ENCODE data around the gene PDK4. TPM values are rescaled to one million over a fixed set of nuclear protein-coding genes. Genes with fewer than 3 reads are reported as not detected.

Gene PDK4
- total RNA-seq, result under 1 TPM in 3 of 5 donors, not detected in 2; 0.44 to 0.67 (median 0.62) TPM
- 0.46 TPM for total RNA-seq (2013)
- 0 to 4.5 (median 0) reads per million in 29 experiments for total RNA-seq

DNA sequence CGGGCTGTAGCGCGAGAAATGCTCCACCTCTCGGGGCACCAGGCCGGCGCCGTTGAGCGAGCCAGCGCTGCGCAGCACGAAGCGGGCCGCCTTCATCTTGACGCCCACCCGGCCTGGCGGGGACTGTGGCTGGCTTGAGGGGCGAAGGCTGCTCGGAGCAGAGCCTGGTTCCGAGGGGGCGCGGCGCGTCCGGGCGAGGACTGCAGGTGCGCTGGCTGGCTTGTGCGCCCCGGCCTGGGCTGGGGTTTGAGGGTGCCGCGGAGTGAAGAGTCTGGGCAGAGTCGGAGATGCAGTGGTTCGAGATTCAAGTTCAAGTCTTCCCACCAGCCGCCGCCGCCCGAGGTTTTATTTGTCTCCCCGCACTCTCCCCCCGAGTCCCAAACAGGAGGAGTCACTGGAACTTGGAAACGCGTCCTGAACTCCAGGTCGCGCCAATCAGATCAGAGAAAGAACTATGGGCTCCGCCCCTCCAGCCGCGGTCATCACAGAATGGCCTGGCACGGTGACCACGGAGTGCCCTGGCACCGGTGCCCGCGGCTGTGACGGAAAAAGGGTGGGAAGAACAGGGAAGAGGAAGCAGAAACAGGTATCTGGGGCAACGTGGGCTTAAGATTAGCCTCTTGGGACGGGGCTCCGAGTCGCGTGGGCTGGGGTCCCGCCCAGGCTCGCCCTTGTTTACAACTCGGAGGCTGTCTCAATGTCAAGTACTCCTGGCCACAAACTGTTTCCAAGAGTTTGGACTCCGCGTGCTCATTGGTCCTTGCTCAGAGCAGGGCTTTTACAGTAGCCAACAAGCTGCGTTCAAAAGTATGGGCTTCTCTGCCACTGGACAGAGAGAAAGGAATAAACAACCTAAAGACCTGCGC lies at the start of gene PDK4:
Gene PDK4 (minus strand): TSS at position 319 of the 866 bp plus-strand sequence. CDS start 223 bp downstream, at position 96.
- H3K9me3 Mint-ChIP-seq, result peaks cover 0 to 9% (median 0%) of the 10 kb centered on the region in 3 donors
- H3K27ac ChIP-seq (ENCODE audit: low read length), result no peak within 1 kb of the TSS
- H3K36me3 ChIP-seq (ENCODE audit: control insufficient read depth in 2 of 2, extremely low read depth in 1 of 2, insufficient read depth in 1 of 2, low read length in 1 of 2), result no peaks in the 10 kb centered on the region
- CTCF ChIA-PET, result no interaction called here
- DNase-seq (peak in 1 of 35 experiments; percentile 5), ATAC-seq (replicated peaks in 1 of 4) (peak in 2 of 4 experiments; percentile 20 to 33)
- no peak within 1 kb of the TSS for H3K4me3 ChIP-seq (ENCODE audit: control insufficient read depth in 1 of 2, extremely low read depth in 1 of 2, low read length in 1 of 2)
- peak within 1 kb of the TSS in 1 of 3 donors; percentile 73 for H3K4me3 Mint-ChIP-seq
- H3K36me3 Mint-ChIP-seq, result no peaks in the 10 kb centered on the region
- no peaks in the 10 kb centered on the region for H3K9me3 ChIP-seq
- peaks cover 3 to 18% of the 10 kb centered on the region in 2 experiments for H3K27me3 ChIP-seq (replicated peaks in 1 of 2; ENCODE audit: control insufficient read depth in 2 of 2, extremely low read depth in 1 of 2, insufficient read depth in 2 of 2, low read length in 1 of 2)
- POLR2A ChIA-PET, result no interaction called here
- no peak within 1 kb of the TSS for H3K27ac Mint-ChIP-seq
- H3K4me1 Mint-ChIP-seq, result peaks cover 0 to 7% (median 3%) of the 10 kb centered on the region in 3 donors
- peaks cover 27 to 30% of the 10 kb centered on the region in 2 donors for H3K27me3 Mint-ChIP-seq
- no peaks in the 10 kb centered on the region for H3K4me1 ChIP-seq (ENCODE audit: control insufficient read depth in 1 of 2, extremely low read depth in 1 of 2, insufficient read depth in 2 of 2, low read length in 2 of 2)
- 9% methylated on average over 50 of the region's 63 CpGs for WGBS (ENCODE audit: insufficient coverage)

DNA sequence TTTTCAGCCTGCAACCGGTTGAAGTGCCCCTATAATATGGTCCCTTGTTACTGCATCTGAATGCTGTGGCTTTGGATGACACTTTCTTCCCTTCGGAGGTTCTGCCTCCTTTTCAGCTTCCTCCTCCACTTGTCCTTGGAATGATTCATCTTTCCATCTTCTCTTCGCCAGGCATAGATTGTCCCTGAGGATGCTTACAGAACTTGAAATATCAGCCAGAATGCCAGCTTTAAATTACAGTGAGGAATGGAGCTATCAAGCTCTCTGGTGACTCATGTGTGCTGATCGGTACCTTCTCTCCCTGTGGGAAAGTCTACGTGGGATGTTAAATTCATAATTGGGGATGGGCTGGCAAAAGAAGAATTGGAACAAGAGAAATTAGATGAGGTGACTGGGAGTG lies 45.9 kb upstream of the PDK4 start:
- no peaks in the 10 kb centered on the region for H3K27me3 Mint-ChIP-seq
- no peak overlapping the region for H3K4me3 Mint-ChIP-seq
- H3K9me3 Mint-ChIP-seq, result no peaks in the 10 kb centered on the region
- ATAC-seq (replicated peaks in 1 of 4) (no peak), DNase-seq (no peak)
- no peaks in the 10 kb centered on the region for H3K4me1 Mint-ChIP-seq
- no peak overlapping the region for H3K27ac Mint-ChIP-seq
- H3K36me3 ChIP-seq (ENCODE audit: control insufficient read depth in 2 of 2, extremely low read depth in 1 of 2, insufficient read depth in 1 of 2, low read length in 1 of 2), result no peaks in the 10 kb centered on the region
- H3K9me3 ChIP-seq, result no peaks in the 10 kb centered on the region
- H3K4me1 ChIP-seq (ENCODE audit: control insufficient read depth in 1 of 2, extremely low read depth in 1 of 2, insufficient read depth in 2 of 2, low read length in 2 of 2), result no peaks in the 10 kb centered on the region
- no peaks in the 10 kb centered on the region for H3K27me3 ChIP-seq (replicated peaks in 1 of 2; ENCODE audit: control insufficient read depth in 2 of 2, extremely low read depth in 1 of 2, insufficient read depth in 2 of 2, low read length in 1 of 2)
- ChIA-PET POLR2A (no interaction called here), CTCF (no interaction called here)
- H3K27ac ChIP-seq (ENCODE audit: low read length), result no peak overlapping the region
- H3K36me3 Mint-ChIP-seq, result no peaks in the 10 kb centered on the region
- no peak overlapping the region for H3K4me3 ChIP-seq (ENCODE audit: control insufficient read depth in 1 of 2, extremely low read depth in 1 of 2, low read length in 1 of 2)
- WGBS (ENCODE audit: insufficient coverage), result 87% methylated on average over 3 of the region's 5 CpGs

DNA sequence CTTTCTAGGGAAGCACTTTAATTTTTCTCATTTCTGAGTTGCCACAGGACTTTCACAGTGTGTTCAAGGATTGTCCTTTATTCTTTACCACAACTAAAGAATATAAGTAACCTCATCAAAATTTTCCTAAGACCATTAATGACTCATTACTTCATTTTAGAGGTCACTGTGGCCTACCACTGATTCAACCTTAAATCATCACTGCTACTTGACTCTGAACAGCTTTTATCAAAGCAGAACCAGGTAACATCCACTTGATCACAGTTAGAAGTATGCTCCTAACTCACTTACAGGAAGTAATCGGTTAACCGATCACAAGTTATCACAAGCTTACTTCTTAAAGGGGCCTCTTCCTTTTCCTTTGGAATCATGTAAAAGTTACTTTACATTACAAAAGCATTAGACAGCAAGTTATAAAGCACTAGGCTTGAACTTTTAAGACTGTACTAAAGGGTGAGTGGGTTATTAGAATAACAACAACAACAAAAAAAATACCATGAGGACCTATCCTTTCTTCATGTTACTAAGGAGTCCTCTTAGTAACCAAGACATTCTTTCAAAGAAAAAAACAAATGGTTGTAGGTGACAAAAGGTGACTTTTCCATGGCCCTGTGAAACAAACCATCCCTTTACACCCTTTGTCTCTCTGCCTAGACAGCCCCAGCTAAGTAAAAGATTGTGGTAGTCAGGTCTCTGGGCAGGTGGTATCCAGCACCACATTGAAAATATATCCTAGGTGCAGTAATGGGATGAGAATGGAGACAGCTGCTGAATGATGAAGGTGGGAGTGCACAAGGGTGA lies 40.0 kb upstream of the PDK4 start:
- H3K4me1 ChIP-seq (ENCODE audit: control insufficient read depth in 1 of 2, extremely low read depth in 1 of 2, insufficient read depth in 2 of 2, low read length in 2 of 2), result no peaks in the 10 kb centered on the region
- no CpG with 5 or more reads among the region's 2 CpGs for WGBS (ENCODE audit: insufficient coverage)
- DNase-seq (no peak), ATAC-seq (replicated peaks in 1 of 4) (no peak)
- Mint-ChIP-seq H3K4me3 (no peak overlapping the region), H3K4me1 (peaks cover 0 to 2% (median 0%) of the 10 kb centered on the region in 3 donors), H3K9me3 (no peaks in the 10 kb centered on the region), H3K27ac (no peak overlapping the region), H3K36me3 (no peaks in the 10 kb centered on the region), H3K27me3 (no peaks in the 10 kb centered on the region)
- H3K4me3 ChIP-seq (ENCODE audit: control insufficient read depth in 1 of 2, extremely low read depth in 1 of 2, low read length in 1 of 2), result no peak overlapping the region
- no peaks in the 10 kb centered on the region for H3K36me3 ChIP-seq (ENCODE audit: control insufficient read depth in 2 of 2, extremely low read depth in 1 of 2, insufficient read depth in 1 of 2, low read length in 1 of 2)
- H3K27ac ChIP-seq (ENCODE audit: low read length), result no peak overlapping the region
- H3K27me3 ChIP-seq (replicated peaks in 1 of 2; ENCODE audit: control insufficient read depth in 2 of 2, extremely low read depth in 1 of 2, insufficient read depth in 2 of 2, low read length in 1 of 2), result no peaks in the 10 kb centered on the region
- H3K9me3 ChIP-seq, result no peaks in the 10 kb centered on the region
- ChIA-PET POLR2A (no interaction called here), CTCF (no interaction called here)

DNA sequence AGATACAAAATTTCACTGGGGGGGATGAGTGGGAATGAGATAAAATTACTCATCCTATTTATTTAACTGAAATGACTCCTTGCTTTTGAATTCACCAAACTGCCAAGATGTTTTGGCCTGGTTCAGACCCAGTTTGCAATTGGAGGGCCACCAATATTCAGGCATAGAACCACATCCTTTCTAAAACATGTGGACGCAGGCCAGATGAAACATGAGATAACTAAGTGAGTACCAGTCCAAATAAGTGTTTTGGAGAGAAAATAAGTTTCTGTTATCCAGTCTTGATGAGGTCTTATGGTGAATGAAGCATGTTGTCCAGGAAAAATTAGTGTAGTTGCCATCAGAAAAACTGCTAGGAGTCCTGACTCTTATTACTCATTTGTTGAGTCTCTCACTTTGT lies 36.3 kb upstream of the PDK4 start:
- H3K4me3 Mint-ChIP-seq, result no peak overlapping the region
- H3K36me3 ChIP-seq (ENCODE audit: control insufficient read depth in 2 of 2, extremely low read depth in 1 of 2, insufficient read depth in 1 of 2, low read length in 1 of 2), result no peaks in the 10 kb centered on the region
- H3K27ac ChIP-seq (ENCODE audit: low read length), result no peak overlapping the region
- no peaks in the 10 kb centered on the region for H3K9me3 ChIP-seq
- peaks cover 0 to 3% (median 0%) of the 10 kb centered on the region in 3 donors for H3K9me3 Mint-ChIP-seq
- H3K27me3 ChIP-seq (replicated peaks in 1 of 2; ENCODE audit: control insufficient read depth in 2 of 2, extremely low read depth in 1 of 2, insufficient read depth in 2 of 2, low read length in 1 of 2), result no peaks in the 10 kb centered on the region
- no peak for ATAC-seq (replicated peaks in 1 of 4)
- ChIA-PET CTCF (interaction anchor here in 1 of 2 donors (0.5 kb wide), 1 partner anchor 1183 kb away, joined by 4 read pairs; no protein-coding TSS in a partner anchor), POLR2A (no interaction called here)
- no peak overlapping the region for H3K27ac Mint-ChIP-seq
- no peak for DNase-seq
- no peaks in the 10 kb centered on the region for H3K36me3 Mint-ChIP-seq
- H3K27me3 Mint-ChIP-seq, result no peaks in the 10 kb centered on the region
- H3K4me3 ChIP-seq (ENCODE audit: control insufficient read depth in 1 of 2, extremely low read depth in 1 of 2, low read length in 1 of 2), result no peak overlapping the region
- no CpG with 5 or more reads among the region's 1 CpG for WGBS (ENCODE audit: insufficient coverage)
- H3K4me1 Mint-ChIP-seq, result peaks cover 0 to 2% (median 0%) of the 10 kb centered on the region in 3 donors
- H3K4me1 ChIP-seq (ENCODE audit: control insufficient read depth in 1 of 2, extremely low read depth in 1 of 2, insufficient read depth in 2 of 2, low read length in 2 of 2), result no peaks in the 10 kb centered on the region

DNA sequence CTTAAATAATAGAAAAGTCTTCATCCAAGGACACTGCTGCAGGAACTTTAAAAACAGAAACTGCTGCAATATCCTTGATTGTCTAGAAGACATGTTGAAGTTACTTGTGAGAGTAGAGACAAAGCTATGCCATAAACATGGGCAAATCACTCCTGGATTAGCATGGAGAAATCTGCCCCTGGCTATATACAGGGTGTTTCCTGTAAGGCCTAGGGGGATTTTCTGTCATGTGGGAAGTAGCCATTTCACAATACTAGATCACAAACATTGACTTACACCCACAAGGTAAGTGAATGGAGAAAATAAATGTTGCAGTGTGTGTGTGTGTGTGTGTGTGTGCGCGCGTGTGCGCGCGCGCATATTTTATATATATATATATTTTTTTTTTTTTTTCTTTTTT lies 35.2 kb upstream of the PDK4 start:
- H3K4me3 ChIP-seq (ENCODE audit: control insufficient read depth in 1 of 2, extremely low read depth in 1 of 2, low read length in 1 of 2), result no peak overlapping the region
- Mint-ChIP-seq H3K27ac (no peak overlapping the region), H3K27me3 (no peaks in the 10 kb centered on the region), H3K4me3 (no peak overlapping the region), H3K4me1 (peaks cover 0 to 2% (median 0%) of the 10 kb centered on the region in 3 donors), H3K9me3 (peaks cover 0 to 3% (median 0%) of the 10 kb centered on the region in 3 donors), H3K36me3 (no peaks in the 10 kb centered on the region)
- ChIA-PET POLR2A (no interaction called here), CTCF (interaction anchor here in 1 of 2 donors (0.6 kb wide), 1 partner anchor 9 kb away, joined by 5 read pairs; no protein-coding TSS in a partner anchor)
- ATAC-seq (replicated peaks in 1 of 4) (no peak), DNase-seq (no peak)
- WGBS (ENCODE audit: insufficient coverage), result no CpG with 5 or more reads among the region's 7 CpGs
- no peaks in the 10 kb centered on the region for H3K27me3 ChIP-seq (replicated peaks in 1 of 2; ENCODE audit: control insufficient read depth in 2 of 2, extremely low read depth in 1 of 2, insufficient read depth in 2 of 2, low read length in 1 of 2)
- H3K36me3 ChIP-seq (ENCODE audit: control insufficient read depth in 2 of 2, extremely low read depth in 1 of 2, insufficient read depth in 1 of 2, low read length in 1 of 2), result no peaks in the 10 kb centered on the region
- H3K4me1 ChIP-seq (ENCODE audit: control insufficient read depth in 1 of 2, extremely low read depth in 1 of 2, insufficient read depth in 2 of 2, low read length in 2 of 2), result no peaks in the 10 kb centered on the region
- no peaks in the 10 kb centered on the region for H3K9me3 ChIP-seq
- H3K27ac ChIP-seq (ENCODE audit: low read length), result no peak overlapping the region

DNA sequence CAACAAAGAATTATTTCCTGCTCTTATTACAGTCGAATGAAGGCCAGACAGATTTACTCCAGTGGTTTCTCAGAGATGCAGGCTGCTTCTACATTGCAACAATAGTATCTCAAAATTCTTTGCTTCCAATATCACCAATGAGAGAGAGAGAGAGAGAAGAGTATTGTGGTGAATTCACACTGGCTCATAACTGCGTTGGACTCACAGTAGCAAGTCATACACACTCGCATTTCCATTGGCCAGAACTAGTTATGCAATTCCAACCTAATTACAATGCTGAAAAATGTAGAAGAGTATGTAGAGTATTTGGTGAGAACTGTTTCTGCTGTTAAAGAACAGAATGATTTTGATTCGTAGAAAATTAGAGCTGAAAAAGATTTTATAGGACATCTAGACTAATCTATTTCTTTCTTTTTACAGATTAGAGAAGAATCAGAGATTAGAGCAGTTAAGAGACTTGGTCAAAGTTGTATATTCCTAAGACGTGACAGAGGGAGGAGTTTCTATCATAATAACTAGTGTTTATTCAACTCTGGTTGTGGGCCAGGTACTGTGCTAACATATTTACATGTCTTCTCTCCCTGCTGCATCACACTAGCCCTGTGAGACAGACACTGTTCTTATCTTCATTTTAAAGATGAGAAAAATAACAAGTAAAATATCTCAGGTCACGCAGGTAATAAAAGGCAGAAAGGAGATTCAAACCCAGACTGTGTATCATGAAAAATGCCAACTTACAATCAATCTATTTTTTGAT lies 34.6 kb upstream of the PDK4 start:
- Histone ChIP-seq H3K9me3 (no peaks in the 10 kb centered on the region), H3K4me1 (ENCODE audit: control insufficient read depth in 1 of 2, extremely low read depth in 1 of 2, insufficient read depth in 2 of 2, low read length in 2 of 2) (no peaks in the 10 kb centered on the region), H3K27me3 (replicated peaks in 1 of 2; ENCODE audit: control insufficient read depth in 2 of 2, extremely low read depth in 1 of 2, insufficient read depth in 2 of 2, low read length in 1 of 2) (no peaks in the 10 kb centered on the region), H3K36me3 (ENCODE audit: control insufficient read depth in 2 of 2, extremely low read depth in 1 of 2, insufficient read depth in 1 of 2, low read length in 1 of 2) (no peaks in the 10 kb centered on the region), H3K4me3 (ENCODE audit: control insufficient read depth in 1 of 2, extremely low read depth in 1 of 2, low read length in 1 of 2) (no peak overlapping the region), H3K27ac (ENCODE audit: low read length) (no peak overlapping the region)
- no peaks in the 10 kb centered on the region for H3K4me1 Mint-ChIP-seq
- no peak for DNase-seq
- WGBS (ENCODE audit: insufficient coverage), result no CpG with 5 or more reads among the region's 6 CpGs
- POLR2A ChIA-PET, result no interaction called here
- no peaks in the 10 kb centered on the region for H3K36me3 Mint-ChIP-seq
- ATAC-seq (replicated peaks in 1 of 4), result no peak
- CTCF ChIA-PET, result no interaction called here
- H3K4me3 Mint-ChIP-seq, result no peak overlapping the region
- no peaks in the 10 kb centered on the region for H3K27me3 Mint-ChIP-seq
- H3K27ac Mint-ChIP-seq, result no peak overlapping the region
- peaks cover 0 to 3% (median 0%) of the 10 kb centered on the region in 3 donors for H3K9me3 Mint-ChIP-seq
